Right lobe of liver (tissue), 6 donors: ENCODE measurements around the gene KRT23. TPM values are rescaled to one million over a fixed set of nuclear protein-coding genes. Genes with fewer than 3 reads are reported as not detected.

Experiments used
- ATAC-seq, 4 donors: fragments of 200-7000 bp; cut with Tn5 transposase; one replicate each; pipeline ENCODE4 v1.9.1; 2020; ENCODE audit warnings: mild to moderate bottlenecking in 4 of 4, moderate library complexity in 4 of 4
- DNase-seq, 3 donors: peaks; one replicate each; pipeline ENCODE4 v3.0.0-alpha.2; 2020
- H3K27ac ChIP-seq, 3 donors: fragments of 200-600 bp; one replicate each; pipeline ENCODE4 v1.8.0; 2022
- H3K27me3 ChIP-seq, 2 donors: fragments of 200-600 bp; one replicate each; pipeline ENCODE4 v1.8.0; 2022
- H3K36me3 ChIP-seq, 4 donors: fragments of 200-600 bp; sonication (generic) in 1 of 4; one replicate each; pipeline versions ENCODE4 v1.5.1 to v1.8.0; 2017 to 2022; ENCODE audit warnings: control low read depth in 1 of 4
- H3K4me1 ChIP-seq, 4 donors: fragments of 200-600 bp; sonication (generic) in 1 of 4; one replicate each; pipeline versions ENCODE4 v1.5.1 to v1.8.0; 2017 to 2022; ENCODE audit warnings: control low read depth in 1 of 4
- H3K4me3 ChIP-seq, 3 donors: fragments of 200-600 bp; one replicate each; pipeline ENCODE4 v1.8.0; 2022
- H3K9me3 ChIP-seq, 4 donors: fragments of 200-600 bp; sonication (generic) in 1 of 4; one replicate each; pipeline versions ENCODE4 v1.5.1 to v1.8.0; 2017 to 2022; ENCODE audit warnings: control low read depth in 1 of 4
- POLR2A ChIP-seq: fragments of 450-650 bp; IDR thresholded peaks from one replicate; pipeline ENCODE4 v1.6.1; 2017; ENCODE audit warnings: antibody characterized with exemption, mild to moderate bottlenecking
- WGBS: methylation state at CpG from one replicate; pipeline ENCODE4 v1.1.6; 2018; ENCODE audit warnings: low coverage, low lambda C conversion rate; ENCODE audit not compliant: insufficient coverage; ENCODE audit errors: missing lambda C conversion rate; 5-methylcytosine and 5-hydroxymethylcytosine counted together
- intact Hi-C, 2 donors: fragments of 100-400 bp; cut with DNase I; formaldehyde crosslinking; loops; one replicate each; pipeline versions ENCODE4 v1.11.2 to v1.14.1; 2022
- total RNA-seq, 6 experiments: library from RNA; depleted of rRNA in 2 of 6; stranded (reverse); fragments of >200 nt in 2 of 6; fragmentation: NEBNext Ultra II Directional in 3 of 6; extraction: Animal tissue kit (Norgen Biotek cat#: 25700) in 3 of 6; gene quantifications; one replicate each; pipeline versions ENCODE4 v1.1.0 to v1.2.4, GENCODE V29; 2016 to 2023
- TF ChIP-seq, protein P1 (sequence below), 4 donors: fragments of 200-600 bp in 3 of 4; fragments of 450-650 bp in 1 of 4; IDR thresholded peaks; one replicate each; pipeline versions ENCODE4 v1.5.1 to v1.8.0; 2016 to 2022; ENCODE audit warnings: antibody characterized with exemption in 4 of 4, mild to moderate bottlenecking in 2 of 4
- donor health status: DM: no; HTN: yes; CAD: no.
- donor health status: DM: no; HTN: no; CAD: no.
- donor health status: DM: no; HTN: no; CAD: no.
- donor health status: DM: no; HTN: yes; CAD: no.
- donor health status: DM: no; HTN: yes; CAD: no.

Gene KRT23
- total RNA-seq, 6 experiments from 2014 or later = 0.49 to 17.6 (median 10.0) TPM; not detected in 2

DNA sequence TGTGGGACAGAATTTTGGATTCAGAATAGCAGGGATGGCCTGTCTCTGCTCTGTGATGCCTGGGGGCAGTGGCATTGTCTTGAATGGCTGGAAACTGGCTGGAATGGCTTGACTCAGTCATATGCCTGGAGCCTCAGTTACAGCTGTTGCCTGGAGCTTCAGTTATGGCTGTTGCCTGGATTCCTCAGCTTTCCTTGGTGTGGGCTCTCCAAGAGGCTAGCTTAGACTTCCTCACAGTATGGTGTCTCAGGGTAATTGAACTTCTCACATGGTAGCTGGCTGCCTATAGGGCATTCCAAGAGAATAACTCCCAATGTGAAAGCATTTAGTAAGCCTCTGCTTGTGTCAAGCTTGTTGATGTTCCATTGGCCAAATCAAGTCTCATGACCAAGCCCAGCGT is 21.1 kb downstream of the KRT23 start:
- intact Hi-C loops = loop anchor here in 1 of 2 donors (10.0 kb wide), 1 partner anchor 738 kb away; no protein-coding TSS in a partner anchor
- no peaks in the 10 kb centered on the region for H3K36me3 ChIP-seq
- no peak overlapping the region for H3K4me3 ChIP-seq
- no peak for DNase-seq
- 88% methylated on average over 1 of the region's 1 CpG for WGBS
- ATAC-seq = no peak
- H3K27me3 ChIP-seq = no peaks in the 10 kb centered on the region
- H3K9me3 ChIP-seq = no peaks in the 10 kb centered on the region
- H3K27ac ChIP-seq = no peak overlapping the region
- no peak for TF ChIP-seq POLR2A
- TF ChIP-seq, protein P1, sequence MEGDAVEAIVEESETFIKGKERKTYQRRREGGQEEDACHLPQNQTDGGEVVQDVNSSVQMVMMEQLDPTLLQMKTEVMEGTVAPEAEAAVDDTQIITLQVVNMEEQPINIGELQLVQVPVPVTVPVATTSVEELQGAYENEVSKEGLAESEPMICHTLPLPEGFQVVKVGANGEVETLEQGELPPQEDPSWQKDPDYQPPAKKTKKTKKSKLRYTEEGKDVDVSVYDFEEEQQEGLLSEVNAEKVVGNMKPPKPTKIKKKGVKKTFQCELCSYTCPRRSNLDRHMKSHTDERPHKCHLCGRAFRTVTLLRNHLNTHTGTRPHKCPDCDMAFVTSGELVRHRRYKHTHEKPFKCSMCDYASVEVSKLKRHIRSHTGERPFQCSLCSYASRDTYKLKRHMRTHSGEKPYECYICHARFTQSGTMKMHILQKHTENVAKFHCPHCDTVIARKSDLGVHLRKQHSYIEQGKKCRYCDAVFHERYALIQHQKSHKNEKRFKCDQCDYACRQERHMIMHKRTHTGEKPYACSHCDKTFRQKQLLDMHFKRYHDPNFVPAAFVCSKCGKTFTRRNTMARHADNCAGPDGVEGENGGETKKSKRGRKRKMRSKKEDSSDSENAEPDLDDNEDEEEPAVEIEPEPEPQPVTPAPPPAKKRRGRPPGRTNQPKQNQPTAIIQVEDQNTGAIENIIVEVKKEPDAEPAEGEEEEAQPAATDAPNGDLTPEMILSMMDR (IDR thresholded peaks at IDR 0.05) = no peak
- no peaks in the 10 kb centered on the region for H3K4me1 ChIP-seq

DNA sequence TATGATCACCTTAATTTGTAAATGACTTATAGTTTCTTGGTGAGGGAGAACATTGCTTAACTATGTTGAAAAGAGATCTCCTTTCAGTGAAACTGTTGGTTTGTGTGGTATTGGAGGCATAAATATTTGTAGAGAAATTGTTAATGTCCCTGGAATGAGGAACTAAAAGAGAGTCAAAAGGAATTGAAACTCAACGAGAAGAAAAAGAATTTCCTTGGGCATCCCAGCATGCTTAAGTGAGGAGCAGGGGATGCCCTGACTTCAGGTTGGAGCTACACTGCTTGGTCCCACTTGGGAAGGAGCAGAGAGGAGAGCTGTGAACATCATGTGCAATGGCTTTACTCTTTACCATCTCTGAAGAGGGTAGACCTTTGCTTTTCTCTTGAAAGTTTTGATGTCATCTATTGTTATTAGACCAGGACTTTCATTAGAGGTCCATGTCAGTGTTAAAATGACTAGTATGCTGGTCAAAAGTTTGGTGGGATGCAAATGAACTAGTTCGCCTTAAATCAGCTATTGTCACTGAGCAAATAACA is 21.7 kb downstream of the KRT23 start:
- DNase-seq (no peak), ATAC-seq (no peak)
- no peaks in the 10 kb centered on the region for H3K27me3 ChIP-seq
- no peak overlapping the region for H3K4me3 ChIP-seq
- no peak overlapping the region for H3K27ac ChIP-seq
- H3K36me3 ChIP-seq = no peaks in the 10 kb centered on the region
- no peaks in the 10 kb centered on the region for H3K4me1 ChIP-seq
- intact Hi-C loops = loop anchor here in 1 of 2 donors (10.0 kb wide), 1 partner anchor 739 kb away; no protein-coding TSS in a partner anchor
- H3K9me3 ChIP-seq = no peaks in the 10 kb centered on the region
- no peak for TF ChIP-seq POLR2A
- TF ChIP-seq, protein P1 (IDR thresholded peaks at IDR 0.05) = no peak
- 54% methylated on average over 2 of the region's 2 CpGs for WGBS

DNA sequence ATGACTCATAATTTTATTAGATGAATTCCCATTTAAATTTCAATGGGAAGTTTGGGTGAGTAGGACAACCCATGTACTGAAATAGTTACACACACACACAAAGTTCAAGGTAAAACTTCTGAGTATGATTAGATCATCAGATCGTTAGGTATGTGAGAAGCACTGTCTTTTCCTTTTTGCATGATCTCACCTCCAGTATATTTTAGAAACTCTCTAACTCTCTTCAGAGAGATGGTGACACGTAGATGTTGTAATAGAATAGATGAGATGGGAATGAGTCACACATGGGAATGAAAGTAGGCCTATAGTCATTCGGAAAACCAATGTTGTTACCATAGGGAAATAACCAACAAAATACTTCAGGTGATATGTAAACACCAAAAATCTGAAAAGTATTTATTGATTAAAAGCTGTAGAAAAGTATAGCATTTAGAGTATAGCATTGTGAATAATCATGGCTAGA is 22.2 kb downstream of the KRT23 start:
- ATAC-seq = peak in 1 of 4 donors; percentile 85
- TF ChIP-seq, protein P1 (IDR thresholded peaks at IDR 0.05) = no peak
- TF ChIP-seq POLR2A = no peak
- intact Hi-C loops = loop anchor here in 1 of 2 donors (10.0 kb wide), 1 partner anchor 740 kb away; no protein-coding TSS in a partner anchor
- Histone ChIP-seq H3K9me3 (no peaks in the 10 kb centered on the region), H3K4me3 (no peak overlapping the region), H3K27ac (no peak overlapping the region), H3K27me3 (no peaks in the 10 kb centered on the region), H3K36me3 (no peaks in the 10 kb centered on the region), H3K4me1 (no peaks in the 10 kb centered on the region)
- DNase-seq = no peak
- 42% methylated on average over 3 of the region's 3 CpGs for WGBS

DNA sequence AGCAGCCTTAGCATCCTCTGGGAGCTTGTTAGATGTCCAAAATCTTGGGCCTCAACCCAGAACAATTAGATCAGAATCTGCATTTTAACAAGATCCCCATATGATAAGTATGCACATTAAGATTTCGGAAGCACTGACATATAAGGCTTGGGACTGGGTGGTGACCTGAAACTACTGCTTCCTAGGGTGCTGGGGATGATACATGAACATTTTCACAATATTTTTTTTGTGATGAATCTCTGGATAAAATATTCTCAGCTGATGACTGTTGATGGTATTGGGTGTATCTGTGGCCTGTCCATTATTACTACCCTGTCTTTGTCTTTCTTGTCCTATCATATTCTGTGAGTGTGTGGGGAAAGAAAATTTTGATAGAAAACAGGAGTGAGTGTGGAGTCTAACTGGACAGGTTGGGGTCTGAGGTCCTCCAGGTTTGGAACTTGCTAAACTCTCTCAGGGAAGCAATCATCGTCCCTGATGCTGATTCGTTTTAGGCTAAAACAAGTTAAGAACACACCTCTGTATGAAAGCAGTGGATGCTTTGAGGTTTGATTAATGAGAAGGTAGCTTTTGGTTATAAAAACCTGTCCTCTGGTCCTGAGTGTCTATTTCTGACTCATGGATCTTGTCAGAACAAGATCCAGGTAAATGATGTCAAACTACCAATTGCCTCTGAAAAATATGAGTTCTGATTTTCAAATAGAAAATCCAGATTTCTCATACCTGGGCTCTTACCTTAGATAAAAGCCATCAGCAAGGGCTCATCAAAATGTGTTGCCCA is 23.2 kb downstream of the KRT23 start:
- no peak for ATAC-seq
- intact Hi-C loops = loop anchor here in 1 of 2 donors (10.0 kb wide), 1 partner anchor 741 kb away; no protein-coding TSS in a partner anchor
- Histone ChIP-seq H3K27me3 (no peaks in the 10 kb centered on the region), H3K4me3 (no peak overlapping the region), H3K4me1 (no peaks in the 10 kb centered on the region), H3K9me3 (no peaks in the 10 kb centered on the region), H3K36me3 (no peaks in the 10 kb centered on the region), H3K27ac (no peak overlapping the region)
- WGBS = 56% methylated on average over 3 of the region's 3 CpGs
- TF ChIP-seq, protein P1 (IDR thresholded peaks at IDR 0.05) = no peak
- no peak for TF ChIP-seq POLR2A
- DNase-seq = no peak
